ENCODE results near the gene MVP. TPM values are rescaled to one million over a fixed set of nuclear protein-coding genes. Genes with fewer than 3 reads are reported as not detected.
"Not testable (repeated sequence)": the region's sequence is repeated elsewhere in the genome, so short reads cannot be mapped to it uniquely, and the experiment has no call there.

The MVP gene
- total RNA-seq, 2 donors from 2014 or later = 427 to 450 TPM

- DNase-seq = no peak
- no peak overlapping the region for H3K27ac ChIP-seq
- intact Hi-C loops (cut with DNase I) = no loop called here
- H3K4me1 ChIP-seq = peaks cover 13% of the 10 kb centered on the region
- no peak overlapping the region for H3K9ac ChIP-seq (ENCODE audit: low read depth in 2 of 2, low read length in 2 of 2)
- no peak overlapping the region for H3K4me3 ChIP-seq
- no peaks in the 10 kb centered on the region for H3K9me3 ChIP-seq
- TF ChIP-seq CTCF (IDR thresholded peaks at IDR 0.05) = no peak
- no peaks in the 10 kb centered on the region for H3K27me3 ChIP-seq
- peaks cover 29% of the 10 kb centered on the region for H3K36me3 ChIP-seq
Measured at GRCh38 chr16:29830774-29831173, 10.5 kb downstream of the MVP start.

GRCh38 chr16:29831490-29831889, 11.2 kb downstream of the MVP start:
- Histone ChIP-seq H3K27me3 (no peaks in the 10 kb centered on the region), H3K4me1 (peaks cover 8% of the 10 kb centered on the region), H3K9ac (ENCODE audit: low read depth in 2 of 2, low read length in 2 of 2) (no peak overlapping the region), H3K4me3 (no peak overlapping the region), H3K9me3 (no peaks in the 10 kb centered on the region), H3K36me3 (peaks cover 34% of the 10 kb centered on the region), H3K27ac (no peak overlapping the region)
- no peak for DNase-seq
- intact Hi-C loops (cut with DNase I) = no loop called here
- TF ChIP-seq CTCF (IDR thresholded peaks at IDR 0.05) = no peak

GRCh38 chr16:29833219-29833618, 13.0 kb downstream of the MVP start:
- DNase-seq; H3K9me3 ChIP-seq; H3K4me3 ChIP-seq; H3K4me1 ChIP-seq; intact Hi-C loops (cut with DNase I); H3K27me3 ChIP-seq; H3K27ac ChIP-seq; H3K9ac ChIP-seq (ENCODE audit: low read depth in 2 of 2, low read length in 2 of 2): not testable (repeated sequence)
- H3K36me3 ChIP-seq = peaks cover 50% of the 10 kb centered on the region

- Histone ChIP-seq H3K9ac (ENCODE audit: low read depth in 2 of 2, low read length in 2 of 2) (no peak overlapping the region), H3K4me1 (no peaks in the 10 kb centered on the region), H3K9me3 (no peaks in the 10 kb centered on the region), H3K27ac (no peak overlapping the region), H3K4me3 (no peak overlapping the region), H3K27me3 (no peaks in the 10 kb centered on the region), H3K36me3 (peaks cover 50% of the 10 kb centered on the region)
- no peak for DNase-seq
- TF ChIP-seq CTCF (IDR thresholded peaks at IDR 0.05) = no peak
- intact Hi-C loops (cut with DNase I) = no loop called here
Measured at GRCh38 chr16:29834079-29834478, 13.8 kb downstream of the MVP start.

- intact Hi-C loops (cut with DNase I) = loop anchor here (2.0 kb wide), 1 partner anchor 15 kb away; no protein-coding TSS in a partner anchor
- no peaks in the 10 kb centered on the region for H3K27me3 ChIP-seq
- no peak for TF ChIP-seq CTCF (IDR thresholded peaks at IDR 0.05)
Measured at GRCh38 chr16:29835926-29836325, 15.7 kb downstream of the MVP start.

GRCh38 chr16:29836623-29837022, 16.4 kb downstream of the MVP start:
- H3K27me3 ChIP-seq = no peaks in the 10 kb centered on the region
- H3K9ac ChIP-seq (ENCODE audit: low read depth in 2 of 2, low read length in 2 of 2) = no peak overlapping the region
- peaks cover 60% of the 10 kb centered on the region for H3K36me3 ChIP-seq
- no peak overlapping the region for H3K4me3 ChIP-seq
- intact Hi-C loops (cut with DNase I) = loop anchor here (2.0 kb wide), 1 partner anchor 14 kb away; no protein-coding TSS in a partner anchor
- DNase-seq = no peak
- H3K4me1 ChIP-seq = no peaks in the 10 kb centered on the region
- H3K27ac ChIP-seq = no peak overlapping the region
- TF ChIP-seq CTCF (IDR thresholded peaks at IDR 0.05) = no peak
- no peaks in the 10 kb centered on the region for H3K9me3 ChIP-seq

More at GRCh38 chr16:29835926-29836325, 15.7 kb downstream of the MVP start:
- Histone ChIP-seq H3K4me1 (no peaks in the 10 kb centered on the region), H3K9me3 (no peaks in the 10 kb centered on the region), H3K27ac (no peak overlapping the region), H3K36me3 (peaks cover 57% of the 10 kb centered on the region), H3K4me3 (no peak overlapping the region), H3K9ac (ENCODE audit: low read depth in 2 of 2, low read length in 2 of 2) (no peak overlapping the region)
- no peak for DNase-seq
